Central memory CD4-positive, alpha-beta T cell (primary cell): ENCODE results near the gene RFLNA.
"Not testable (repeated sequence)": the region's sequence is repeated elsewhere in the genome, so short reads cannot be mapped to it uniquely, and the experiment has no call there.

Experiments
- DNase-seq: peaks from one replicate; pipeline ENCODE4 v3.0.0; 2022

Gene RFLNA

DNA sequence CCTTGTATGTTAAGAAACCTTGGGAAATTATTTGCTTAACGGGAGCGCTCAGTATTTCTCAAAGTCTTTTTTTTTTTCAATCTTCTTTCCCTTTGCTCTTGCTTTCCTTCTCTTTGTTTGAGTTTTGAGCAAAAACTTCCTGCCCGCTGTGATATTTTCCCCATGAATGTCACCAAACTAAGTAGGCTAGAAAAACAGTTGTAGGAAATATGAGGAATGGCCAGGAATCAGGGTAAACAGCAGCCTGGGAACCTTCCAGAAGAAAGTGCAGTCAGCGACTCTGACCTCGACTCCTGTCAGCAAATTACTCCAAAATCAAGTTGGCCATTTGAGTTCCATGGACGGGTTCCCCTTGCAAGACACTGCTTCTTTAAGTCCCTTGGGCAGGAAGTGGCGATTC is 11.6 kb upstream of the RFLNA start:
- DNase-seq, result no peak

DNA sequence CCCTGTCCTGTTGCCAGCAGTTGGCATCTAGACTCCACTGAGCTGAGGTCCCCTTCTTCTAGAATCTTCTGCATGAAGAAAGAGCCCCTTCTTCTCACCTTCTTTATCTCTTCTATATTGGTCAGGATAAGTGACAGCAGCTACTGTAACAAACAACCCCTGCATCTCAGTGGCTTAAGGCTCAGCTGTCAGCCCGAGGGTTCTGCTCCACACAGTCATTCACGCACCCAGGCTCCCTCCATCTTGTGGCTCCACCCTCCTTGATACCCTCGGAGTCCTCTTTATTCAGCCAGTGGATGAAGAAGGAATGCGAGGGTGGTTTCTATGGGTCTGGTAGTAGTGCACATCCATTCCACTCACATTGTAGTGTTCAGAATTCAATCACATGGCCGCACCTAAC is 10.5 kb upstream of the RFLNA start:
- no peak for DNase-seq

DNA sequence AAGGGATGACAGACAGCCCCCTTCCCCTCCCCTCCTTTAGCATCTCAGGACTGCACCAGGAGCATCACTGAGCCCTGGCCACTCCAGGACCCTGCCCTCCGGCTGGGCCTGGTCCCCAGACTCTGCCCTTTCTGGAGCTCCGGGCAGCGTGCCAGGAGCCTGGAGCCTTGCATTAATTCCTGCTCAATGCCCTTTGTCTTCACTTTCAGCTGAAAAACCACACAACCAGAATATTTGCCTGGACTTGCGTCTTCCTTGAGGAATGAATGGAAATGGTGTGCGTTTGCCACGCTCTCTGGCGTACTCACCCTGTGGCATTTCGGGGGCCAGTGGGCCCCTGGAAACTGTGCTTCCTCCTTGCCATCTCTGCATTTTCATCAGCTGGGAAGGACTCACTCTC is 8.5 kb upstream of the RFLNA start:
- no peak for DNase-seq

DNA sequence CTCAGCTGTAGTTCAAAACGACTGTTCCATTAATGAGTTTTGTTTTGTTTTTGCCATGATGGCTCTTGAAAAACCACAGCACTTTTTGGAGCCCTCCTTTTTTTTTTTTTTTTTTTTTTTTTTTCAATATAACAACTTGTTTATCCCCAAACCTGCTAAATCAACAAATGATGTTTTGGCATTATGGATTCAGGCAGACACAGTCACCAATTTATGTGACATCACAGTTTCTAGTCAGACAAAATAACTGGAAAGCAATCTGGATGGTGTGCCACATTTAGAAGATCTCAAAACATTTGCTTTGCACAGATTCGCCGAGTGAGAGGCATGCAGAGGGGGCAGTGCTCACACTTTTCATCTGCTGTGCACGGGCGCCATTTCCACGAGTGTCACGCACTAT is 7.9 kb upstream of the RFLNA start:
- no peak for DNase-seq

DNA sequence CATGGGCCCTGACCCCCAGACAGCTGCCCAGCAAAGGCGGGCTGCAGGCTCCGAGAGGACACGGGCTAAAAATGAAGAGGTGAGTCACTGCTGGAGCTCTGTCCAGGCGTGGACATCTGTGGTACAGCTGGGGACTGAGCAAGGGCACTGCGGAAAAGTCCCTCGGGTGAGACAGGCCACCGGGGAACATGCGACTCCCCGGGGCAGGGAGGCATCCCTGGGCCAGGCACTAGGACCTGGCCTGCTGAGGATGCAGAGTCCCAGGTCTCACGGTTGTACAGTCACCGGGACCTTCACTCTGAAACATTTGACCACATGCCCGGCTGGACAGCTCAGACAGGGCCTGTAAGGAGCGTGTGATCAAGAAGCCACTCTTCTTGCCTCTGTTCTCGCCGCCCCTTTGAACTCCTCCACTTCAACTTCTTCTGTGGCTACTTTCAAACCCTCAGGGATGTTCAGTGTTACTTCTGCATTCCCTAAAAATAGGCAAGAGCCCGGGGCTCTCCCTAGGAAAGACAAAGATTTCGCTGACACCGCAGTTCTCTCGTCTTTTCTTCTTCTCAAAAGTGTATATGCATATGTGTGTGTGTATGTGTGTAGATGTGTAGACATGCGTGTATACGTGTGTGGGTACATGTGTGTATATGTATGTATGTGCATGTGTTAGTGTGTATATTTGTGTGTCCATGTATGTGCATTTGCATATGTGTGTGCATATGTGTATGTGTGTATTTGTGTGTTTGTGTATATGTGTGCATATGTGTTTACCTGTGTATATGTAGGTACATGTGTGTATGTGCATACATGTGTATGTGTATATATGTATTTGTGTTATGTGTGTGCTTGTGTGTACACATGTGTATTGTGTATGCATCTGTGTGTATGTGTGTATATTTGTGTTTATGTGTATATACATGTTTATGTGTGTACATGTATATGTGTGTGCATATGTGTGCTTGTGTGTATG is 5.0 kb upstream of the RFLNA start:
- DNase-seq, result no peak

DNA sequence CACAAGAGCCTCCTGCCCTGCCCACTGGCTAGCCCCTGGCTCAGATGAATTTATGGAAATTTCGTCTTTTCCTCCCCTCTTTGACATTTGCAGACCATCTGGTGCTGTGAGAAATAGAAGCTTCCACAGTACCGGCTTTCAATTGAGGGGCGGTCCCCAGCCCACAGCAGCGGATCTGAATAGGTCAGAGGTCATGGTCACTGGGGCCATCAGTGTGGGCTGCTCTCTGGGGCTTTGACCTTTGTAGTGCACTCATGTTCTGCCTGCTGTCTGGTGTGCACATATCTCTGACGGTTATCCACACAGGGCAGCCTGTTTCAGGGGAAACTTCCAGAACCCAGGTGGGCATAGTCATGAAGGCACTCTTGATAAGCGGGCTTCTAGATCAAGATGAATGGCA is 2.5 kb upstream of the RFLNA start:
- DNase-seq, result no peak

DNA sequence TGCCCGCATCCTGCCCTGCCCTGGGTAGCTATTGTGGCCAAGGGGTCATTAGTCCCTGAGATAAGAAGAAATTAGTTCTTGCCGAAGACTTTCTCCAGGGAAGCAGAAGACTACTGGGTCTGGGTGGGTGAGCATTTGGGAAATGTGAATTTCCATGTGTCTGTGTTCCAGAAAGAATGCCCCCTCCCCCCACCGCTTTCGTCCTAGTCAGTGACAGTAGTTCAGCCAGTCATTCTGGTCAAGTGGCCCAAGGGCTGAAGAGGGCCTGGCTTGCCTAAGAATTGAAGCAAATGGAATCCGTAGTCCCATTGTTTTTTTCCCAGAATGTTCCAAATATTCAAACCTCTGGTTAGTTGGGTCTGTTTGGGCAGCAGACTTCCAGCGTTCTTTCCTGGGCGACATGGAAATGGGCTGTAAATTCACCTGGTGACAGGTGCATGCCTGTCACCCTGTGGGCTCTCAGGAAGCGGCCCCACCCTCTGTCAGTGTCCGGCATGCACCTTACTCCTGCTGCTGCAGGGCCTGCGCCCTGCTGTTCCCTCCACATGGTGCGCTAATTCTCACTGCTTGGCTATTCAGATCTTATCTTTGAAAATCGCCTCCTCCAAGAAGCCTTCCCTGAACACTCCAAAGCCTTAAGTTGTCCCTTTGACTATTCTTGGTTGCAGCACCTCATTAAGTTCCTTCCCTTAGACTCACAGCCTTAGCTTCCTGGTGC is 1.4 kb upstream of the RFLNA start:
- no peak for DNase-seq

DNA sequence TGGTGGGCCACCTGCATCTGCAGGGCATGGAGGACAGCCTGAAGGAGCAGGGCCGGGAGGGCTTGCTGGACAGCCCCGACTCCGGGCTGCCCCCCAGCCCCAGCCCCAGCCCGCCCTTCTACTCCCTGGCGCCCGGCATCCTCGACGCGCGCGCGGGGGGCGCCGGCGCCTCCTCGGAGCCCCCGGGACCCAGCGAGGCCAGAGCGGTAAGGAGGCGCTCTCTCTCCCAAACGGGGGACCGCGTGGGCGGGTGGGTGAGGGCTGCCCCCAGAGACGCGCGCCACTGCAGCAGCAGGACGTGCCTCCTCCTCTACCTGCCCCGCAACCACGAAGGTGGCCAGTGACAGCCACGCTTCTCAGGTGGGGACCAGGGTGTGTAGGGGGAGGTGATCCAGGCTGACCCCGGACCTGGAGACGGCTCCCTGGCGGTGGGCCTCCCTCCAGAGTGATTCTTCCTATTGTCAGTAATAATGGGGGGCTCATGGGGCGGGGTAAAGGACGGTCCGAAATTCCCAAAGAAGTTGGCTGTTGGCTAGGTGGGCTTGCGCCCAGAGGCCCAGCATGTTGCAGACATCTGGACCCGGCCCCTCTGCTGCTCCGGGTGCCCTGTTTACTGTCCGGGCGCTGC is 652 bp downstream of the RFLNA start:
- no peak for DNase-seq

DNA sequence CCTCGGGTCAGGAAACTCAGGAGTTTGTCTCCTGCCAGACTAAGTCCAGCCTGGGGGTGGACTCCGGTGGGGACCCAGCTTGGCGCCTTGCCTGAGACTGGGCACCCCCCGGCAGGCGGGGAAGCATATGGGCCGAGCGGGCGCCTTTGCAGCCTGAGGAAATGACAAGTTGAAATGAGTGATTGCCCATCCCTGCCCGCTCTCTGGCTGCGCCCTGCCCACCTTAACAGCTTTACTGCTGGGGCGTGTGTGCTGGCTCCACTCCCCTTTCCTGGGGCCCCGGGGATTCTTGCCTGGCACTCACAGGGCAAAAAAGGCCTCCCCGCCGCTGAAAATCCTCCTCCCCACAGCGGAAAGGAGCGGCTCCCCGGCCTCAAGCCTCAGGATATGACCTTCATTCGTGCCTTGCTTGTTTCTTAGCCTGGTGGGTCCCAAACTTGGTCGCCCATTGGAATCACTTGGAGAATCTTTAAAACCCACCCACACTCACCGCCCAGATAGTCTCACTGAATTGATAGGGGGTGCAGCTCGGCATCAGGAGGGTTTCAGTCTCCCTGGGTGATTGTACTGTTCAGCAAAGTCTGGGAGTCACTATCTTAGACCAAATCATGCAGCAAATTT is 1.5 kb downstream of the RFLNA start:
- DNase-seq, result no peak

DNA sequence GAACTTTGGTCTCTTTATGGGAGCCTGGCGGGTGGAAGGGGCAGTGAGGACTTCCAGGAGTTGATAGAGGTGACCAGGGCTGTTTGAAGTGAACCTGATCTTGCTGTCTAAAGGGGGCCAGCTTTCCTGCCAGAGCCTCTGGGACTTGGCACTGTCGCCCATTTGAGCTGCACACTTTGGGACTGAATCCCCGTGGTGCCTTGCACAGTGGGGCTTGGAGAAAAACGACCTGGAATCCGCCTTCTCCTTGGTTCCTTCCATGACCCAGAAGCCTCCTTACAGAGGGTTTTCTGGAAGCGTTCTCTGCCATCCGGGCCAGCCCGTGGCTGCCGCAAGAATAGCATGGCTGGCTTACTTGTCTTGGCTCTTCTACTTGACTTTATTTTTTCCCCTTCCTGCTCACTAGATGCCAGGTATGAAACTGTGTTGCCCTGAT is 2.0 kb downstream of the RFLNA start:
- no peak for DNase-seq

DNA sequence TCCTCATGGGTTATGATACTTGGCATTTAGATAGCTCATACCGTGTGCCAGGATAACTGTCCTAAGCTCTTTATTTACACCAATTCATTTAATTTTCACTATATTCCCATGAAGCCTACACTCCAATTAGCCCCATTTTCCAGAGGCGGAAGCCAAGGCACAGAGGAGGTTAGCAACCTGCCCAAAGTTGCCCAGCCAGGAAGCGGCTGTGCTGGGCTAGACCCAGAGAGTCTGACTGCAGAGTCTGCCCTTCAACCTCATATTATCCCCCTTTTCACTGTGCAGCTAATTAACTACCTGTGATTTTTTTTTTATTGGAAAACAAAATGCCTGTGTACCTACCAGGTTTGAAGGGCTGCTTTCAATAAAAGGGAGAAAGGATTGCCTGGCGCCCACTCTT is 2.5 kb downstream of the RFLNA start:
- no peak for DNase-seq

DNA sequence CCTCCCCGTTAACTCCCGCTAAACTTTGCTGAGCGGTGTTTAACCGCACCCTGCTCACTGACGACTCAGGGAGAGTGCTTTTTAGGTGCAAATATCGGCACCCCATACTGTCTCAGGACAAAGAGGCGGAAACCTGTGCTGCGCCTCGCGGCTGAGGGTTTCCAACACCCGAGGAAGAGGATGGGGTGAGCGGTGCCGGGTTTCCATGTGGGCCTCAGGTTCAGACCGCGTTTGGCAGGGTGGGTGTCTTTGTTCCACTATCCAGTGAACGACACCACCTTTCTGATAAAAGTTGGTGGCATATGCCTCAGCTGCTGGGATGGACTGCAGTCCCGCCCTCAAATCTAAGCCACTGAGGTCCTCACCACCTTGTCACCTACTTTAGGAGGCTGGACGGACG is 3.0 kb downstream of the RFLNA start:
- DNase-seq, result no peak

DNA sequence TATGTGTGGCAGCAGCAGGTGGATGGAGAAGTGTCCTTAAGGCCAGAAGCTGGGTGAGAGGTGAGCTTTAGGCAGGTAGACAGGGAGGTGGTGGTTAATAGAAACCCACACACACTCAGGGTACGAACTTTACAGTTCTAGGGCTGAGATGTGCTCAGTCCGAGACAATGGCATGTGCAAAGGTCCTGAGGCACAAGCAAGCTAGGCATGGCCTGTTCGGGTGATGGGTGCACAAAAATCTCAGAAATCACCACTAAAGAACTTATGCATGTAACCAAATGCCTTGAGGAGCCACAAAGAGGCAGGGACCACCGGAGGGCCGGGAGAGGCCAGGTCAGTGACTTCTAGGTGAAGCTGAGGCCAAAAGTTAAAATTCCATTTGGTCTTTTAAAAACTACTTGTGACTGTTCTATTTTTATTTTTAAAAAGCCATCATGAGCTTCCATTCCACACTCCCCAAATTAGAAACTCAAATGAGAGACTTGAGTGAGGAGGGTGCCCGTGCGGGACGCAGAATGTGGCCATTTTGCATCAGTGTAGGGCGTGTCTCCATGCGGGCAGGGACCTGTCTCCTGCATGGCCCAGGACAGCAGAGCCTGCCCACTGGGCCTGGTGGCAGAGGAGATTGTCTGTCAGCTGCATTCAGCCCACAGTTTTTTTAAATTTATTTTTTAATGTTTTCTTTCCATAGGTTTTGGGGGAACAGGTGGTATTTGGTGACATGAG is 4.0 kb downstream of the RFLNA start:
- DNase-seq, result no peak

DNA sequence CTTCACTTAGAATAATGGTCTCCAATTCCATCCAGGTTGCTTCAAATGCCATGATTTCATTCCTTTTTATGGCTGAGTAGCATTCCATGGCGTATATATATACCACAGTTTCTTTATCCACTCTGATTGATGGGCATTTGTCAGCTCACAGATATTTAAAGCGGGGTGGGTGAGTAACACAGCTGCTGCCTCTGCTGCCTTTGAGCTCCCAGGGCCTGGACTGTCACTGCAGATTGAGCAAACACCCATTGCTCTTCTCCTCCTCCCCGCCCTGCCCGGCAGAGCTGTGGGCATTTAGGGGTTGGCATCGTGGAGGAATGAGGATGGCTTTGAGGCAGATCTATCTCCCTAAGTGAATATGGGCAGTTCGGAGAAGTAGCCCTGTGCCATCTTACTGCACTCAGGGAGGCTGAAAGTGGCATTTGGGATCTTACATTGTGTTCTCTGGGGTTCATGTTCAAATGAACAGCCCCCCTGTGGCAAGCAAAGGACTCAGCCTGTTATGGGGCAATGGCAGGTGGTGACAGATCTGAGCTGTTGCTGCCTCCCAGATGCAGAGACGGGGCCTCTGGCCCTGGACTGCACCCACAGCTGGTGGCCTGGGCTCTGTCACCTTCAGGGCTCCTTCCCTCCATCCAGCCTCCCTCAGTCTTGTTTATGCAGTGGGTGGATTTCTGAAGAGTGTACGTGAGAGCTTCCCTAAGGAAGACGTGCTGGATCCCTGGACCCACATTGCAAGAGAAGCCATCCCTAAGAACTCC is 4.9 kb downstream of the RFLNA start:
- no peak for DNase-seq

DNA sequence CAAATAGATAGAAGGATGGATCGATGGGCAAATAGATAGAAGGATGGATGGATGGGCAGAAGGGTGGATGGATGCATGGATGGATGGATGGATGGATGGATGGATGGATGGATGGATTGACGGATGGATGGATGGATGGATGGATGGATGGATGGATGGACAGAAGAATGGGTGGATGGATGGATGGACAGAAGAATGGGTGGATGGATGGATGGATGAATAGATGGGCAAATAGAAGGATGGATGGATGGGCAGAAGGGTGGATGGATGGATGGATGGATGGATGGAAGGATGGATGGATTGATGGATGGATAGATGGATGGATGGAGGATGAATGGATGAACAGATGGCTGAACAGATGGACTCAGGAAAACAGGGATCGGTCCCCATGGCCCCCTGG is 5.8 kb downstream of the RFLNA start:
- DNase-seq, result not testable (repeated sequence)

DNA sequence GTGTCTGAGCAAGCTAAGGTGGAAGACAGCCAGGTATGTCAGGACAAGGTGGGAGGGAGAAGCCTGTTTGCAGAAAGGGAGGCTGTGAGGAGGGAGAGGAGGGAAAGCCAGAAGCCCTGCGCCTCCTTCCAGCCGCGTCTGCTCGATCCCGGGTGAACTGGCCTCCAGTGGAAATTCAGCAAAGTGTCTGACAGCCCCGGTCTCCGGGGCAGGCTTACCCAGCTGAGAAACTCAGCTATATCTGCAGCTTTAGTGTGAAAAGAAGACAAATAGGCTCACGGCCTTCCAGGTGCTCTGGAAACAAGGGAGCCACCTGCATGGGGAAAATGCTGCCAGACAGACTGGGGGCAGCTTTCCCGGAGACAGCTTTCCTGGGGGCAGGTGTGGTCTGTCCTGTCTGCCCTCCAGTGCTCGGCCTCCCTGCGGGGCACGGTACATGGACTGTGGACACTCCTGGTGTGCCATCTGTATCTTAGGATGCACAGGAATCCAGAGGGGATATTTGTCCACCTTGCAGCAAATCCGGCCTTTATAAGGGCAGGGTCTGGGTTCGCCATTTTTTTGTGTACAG is 6.3 kb downstream of the RFLNA start:
- DNase-seq, result no peak

DNA sequence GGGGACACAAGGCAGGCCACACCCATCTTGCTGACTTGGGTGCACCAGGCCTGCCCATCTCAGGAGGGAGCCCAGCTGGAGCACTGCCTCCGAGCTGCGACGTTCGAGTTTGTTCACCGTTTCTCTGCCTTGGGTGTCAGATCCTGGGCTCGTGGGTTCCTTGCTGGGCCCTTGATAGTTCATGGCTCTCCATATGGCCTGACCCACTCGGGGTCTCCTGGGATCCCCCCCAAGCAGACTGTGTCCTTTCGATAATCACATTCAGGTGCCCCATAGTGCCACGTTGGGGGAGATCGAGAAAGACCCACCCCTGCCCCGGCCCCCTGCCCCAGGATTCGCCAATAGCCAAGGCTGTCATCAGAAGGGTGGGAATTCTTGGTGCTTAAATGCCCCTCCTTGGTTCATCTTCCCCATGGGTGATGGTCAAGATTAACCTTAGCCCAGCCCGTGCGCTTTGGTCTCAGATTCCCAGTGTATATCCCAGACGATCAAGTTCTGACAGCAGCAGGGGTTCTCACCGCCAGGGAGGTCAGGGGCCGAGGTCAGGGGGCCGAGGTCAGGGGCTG is 7.4 kb downstream of the RFLNA start:
- DNase-seq, result no peak

DNA sequence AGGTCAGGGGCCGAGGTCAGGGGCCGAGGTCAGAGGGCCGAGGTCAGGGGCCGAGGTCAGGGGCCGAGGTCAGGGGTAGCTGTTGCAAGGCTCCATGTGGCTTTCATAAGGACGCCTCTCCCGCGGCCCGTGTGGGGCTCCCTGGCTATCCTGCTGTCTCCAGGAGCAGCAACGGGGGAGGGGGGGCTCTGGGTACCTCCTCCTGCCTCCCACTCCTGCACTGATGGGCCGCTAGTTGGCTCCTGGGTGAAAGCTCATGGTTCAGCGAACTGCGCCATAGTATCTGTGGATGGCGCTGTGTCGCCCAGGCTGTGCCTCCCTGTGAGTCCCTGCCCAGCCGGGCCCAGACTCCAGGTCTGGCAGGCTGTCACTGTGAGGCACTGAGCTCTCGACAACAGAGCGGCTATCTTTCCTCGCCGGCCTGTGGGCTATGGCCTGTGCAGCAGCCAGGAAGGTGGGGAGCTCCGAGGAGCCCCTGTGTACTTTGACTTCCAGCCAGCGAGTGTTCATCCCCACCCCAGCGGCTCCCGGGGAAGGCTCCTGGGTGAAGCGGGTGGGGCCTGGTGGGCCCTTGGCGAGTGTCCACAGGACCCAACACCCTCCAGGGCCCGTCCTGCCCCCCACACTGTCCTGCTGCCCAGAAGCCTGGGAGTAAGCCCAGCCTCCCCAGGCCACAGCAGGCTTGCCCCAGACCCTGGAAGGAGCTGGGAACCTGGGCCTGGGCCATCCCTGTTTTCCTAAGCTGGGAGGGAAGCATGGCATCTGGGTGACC is 8.1 kb downstream of the RFLNA start:
- no peak for DNase-seq

DNA sequence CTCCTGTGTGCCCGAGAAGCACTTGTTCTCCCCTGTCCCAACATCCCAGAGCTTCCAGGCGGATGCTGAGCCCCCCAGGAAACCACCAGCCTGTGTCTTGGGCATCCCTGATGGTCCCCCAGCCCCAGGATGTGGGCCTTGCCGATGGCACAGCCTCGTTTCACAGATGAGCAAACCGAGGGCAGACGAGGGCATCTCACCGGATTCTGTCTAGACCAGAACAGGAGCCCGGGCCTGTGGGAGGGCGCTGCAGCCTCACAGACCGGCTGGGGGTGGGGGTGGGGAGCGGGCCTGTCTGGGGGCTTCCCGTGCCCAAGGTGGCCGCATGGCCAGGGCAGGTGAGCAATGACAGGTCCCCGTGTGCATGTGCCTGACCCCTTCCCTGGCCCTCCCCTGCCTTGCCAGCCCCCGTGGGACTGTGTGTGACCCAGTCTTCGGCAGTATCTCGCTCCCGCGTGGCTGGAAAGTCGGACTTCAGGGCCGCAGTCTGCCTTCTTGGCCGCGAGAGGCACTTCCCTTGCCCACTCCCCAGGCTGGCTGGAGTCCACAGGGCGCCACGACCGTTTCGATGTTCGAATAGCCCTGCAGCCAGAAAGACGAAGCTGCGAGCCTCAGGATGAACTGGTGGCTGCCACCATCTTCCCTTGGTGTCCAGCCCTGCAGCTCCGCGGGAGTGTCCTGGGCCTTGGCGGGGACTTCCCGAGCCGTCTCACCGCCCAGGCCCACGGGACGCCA is 8.9 kb downstream of the RFLNA start:
- no peak for DNase-seq
